Measurements from ENCODE around the gene NSFL1C. TPM values are rescaled to one million over a fixed set of nuclear protein-coding genes. Genes with fewer than 3 reads are reported as not detected.

The NSFL1C gene
- total and polyA plus RNA-seq, 8 donors, result 23.7 to 43.8 (median 32.7) TPM

DNA sequence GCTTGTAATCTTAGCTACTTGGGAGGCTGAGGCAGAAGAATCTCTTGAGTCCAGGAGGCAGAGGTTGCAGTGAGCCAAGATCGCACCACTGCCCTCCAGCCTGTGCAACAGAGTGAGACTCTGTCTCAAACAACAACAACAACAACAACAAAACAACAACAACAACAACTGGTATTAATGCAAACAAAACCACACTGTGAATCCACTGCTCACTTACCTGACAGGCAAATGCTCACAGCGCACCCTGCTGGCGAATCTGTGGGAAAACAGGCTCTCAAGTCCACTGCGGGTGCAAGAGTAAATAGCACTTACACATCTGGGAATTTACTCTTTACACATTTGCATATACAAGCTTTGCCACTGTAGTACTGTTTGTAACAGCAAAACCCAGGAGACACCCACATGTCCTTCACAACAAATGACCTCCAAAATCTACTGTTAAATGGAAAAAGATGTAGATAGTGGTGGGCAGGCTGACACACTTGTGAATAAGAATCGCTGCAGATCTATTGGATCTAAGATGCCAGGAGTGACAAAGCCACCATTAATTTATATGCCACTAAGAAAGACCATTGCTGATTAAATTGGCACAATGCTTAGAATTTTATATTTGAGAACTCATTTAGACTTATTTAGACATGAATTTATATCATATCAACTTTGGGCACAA lies 29.3 kb downstream of the NSFL1C start:
- no peak for FAIRE-seq
- TF ChIP-seq, protein P1, sequence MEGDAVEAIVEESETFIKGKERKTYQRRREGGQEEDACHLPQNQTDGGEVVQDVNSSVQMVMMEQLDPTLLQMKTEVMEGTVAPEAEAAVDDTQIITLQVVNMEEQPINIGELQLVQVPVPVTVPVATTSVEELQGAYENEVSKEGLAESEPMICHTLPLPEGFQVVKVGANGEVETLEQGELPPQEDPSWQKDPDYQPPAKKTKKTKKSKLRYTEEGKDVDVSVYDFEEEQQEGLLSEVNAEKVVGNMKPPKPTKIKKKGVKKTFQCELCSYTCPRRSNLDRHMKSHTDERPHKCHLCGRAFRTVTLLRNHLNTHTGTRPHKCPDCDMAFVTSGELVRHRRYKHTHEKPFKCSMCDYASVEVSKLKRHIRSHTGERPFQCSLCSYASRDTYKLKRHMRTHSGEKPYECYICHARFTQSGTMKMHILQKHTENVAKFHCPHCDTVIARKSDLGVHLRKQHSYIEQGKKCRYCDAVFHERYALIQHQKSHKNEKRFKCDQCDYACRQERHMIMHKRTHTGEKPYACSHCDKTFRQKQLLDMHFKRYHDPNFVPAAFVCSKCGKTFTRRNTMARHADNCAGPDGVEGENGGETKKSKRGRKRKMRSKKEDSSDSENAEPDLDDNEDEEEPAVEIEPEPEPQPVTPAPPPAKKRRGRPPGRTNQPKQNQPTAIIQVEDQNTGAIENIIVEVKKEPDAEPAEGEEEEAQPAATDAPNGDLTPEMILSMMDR (IDR thresholded peaks at IDR 0.05), result peak; percentile 46 to 82 (median 70)

DNA sequence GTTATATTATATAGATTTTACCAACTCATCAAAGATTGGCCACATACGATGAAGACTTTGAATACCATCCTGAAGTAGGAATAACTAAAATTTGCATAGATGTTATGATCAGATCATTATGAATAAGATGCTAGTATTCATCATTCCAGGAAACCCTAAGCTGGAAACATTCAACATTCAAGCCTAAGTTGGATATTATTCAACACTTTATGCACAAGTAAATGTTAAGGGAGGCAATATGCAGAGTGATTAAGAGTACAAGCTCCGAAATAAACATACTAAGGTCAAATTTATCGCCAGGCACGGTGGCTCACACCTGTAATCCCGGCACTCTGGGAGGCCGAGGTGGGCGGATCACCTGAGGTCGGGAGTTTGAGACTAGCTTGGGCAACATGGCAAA lies 30.4 kb downstream of the NSFL1C start:
- 86 to 87% methylated on average over 8 of the region's 8 CpGs for WGBS, 2 donors
- no peak for FAIRE-seq
- DNase-seq, result no peak
- Histone ChIP-seq H3K27me3 (no peaks in the 10 kb centered on the region), H3K9me3 (no peaks in the 10 kb centered on the region), H3K27ac (no peak overlapping the region), H3K36me3 (no peaks in the 10 kb centered on the region), H3K4me3 (no peak overlapping the region), H3K4me1 (no peaks in the 10 kb centered on the region)
- intact Hi-C loops (cut with DNase I), result no loop called here
- TF ChIP-seq, protein P1 (IDR thresholded peaks at IDR 0.05), result no peak
- no peak for ATAC-seq

More for the DNA sequence above, 29.3 kb downstream of the NSFL1C start:
- no peaks in the 10 kb centered on the region for H3K9me3 ChIP-seq
- H3K36me3 ChIP-seq, result peaks cover 0 to 4% (median 3%) of the 10 kb centered on the region in 3 donors
- no peaks in the 10 kb centered on the region for H3K4me1 ChIP-seq
- intact Hi-C loops (cut with DNase I), result no loop called here
- ATAC-seq (peak; percentile 64 to 93 (median 88)), DNase-seq (peak; percentile 35 to 86 (median 70))
- no peaks in the 10 kb centered on the region for H3K27me3 ChIP-seq
- H3K4me3 ChIP-seq, result no peak overlapping the region
- no peak overlapping the region for H3K27ac ChIP-seq
- WGBS, 2 donors, result 29 to 34% methylated on average over 5 of the region's 5 CpGs

DNA sequence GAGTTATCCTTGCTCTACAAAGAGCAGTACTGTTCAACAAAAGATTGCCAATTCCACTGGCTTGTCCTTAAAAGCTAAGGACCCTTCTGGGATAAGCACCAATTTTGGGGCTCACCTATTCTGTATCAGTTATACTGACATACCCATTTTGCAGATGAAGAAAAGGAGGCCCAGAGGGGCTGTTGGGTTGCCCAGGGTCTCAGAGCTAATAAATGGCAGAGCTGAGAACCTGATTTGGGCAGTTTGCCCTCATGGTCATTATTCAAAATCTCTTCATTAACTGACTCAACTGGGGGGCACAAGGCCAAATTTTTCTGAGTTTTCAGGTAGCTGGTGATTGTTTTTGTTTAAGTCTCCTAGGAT lies 31.3 kb downstream of the NSFL1C start:
- intact Hi-C loops (cut with DNase I), result no loop called here
- FAIRE-seq, result no peak
- no peaks in the 10 kb centered on the region for H3K36me3 ChIP-seq
- no peak overlapping the region for H3K27ac ChIP-seq
- H3K9me3 ChIP-seq, result no peaks in the 10 kb centered on the region
- no peaks in the 10 kb centered on the region for H3K27me3 ChIP-seq
- TF ChIP-seq, protein P1 (IDR thresholded peaks at IDR 0.05), result no peak
- no peaks in the 10 kb centered on the region for H3K4me1 ChIP-seq
- ATAC-seq, result no peak
- DNase-seq, result no peak
- H3K4me3 ChIP-seq, result no peak overlapping the region

DNA sequence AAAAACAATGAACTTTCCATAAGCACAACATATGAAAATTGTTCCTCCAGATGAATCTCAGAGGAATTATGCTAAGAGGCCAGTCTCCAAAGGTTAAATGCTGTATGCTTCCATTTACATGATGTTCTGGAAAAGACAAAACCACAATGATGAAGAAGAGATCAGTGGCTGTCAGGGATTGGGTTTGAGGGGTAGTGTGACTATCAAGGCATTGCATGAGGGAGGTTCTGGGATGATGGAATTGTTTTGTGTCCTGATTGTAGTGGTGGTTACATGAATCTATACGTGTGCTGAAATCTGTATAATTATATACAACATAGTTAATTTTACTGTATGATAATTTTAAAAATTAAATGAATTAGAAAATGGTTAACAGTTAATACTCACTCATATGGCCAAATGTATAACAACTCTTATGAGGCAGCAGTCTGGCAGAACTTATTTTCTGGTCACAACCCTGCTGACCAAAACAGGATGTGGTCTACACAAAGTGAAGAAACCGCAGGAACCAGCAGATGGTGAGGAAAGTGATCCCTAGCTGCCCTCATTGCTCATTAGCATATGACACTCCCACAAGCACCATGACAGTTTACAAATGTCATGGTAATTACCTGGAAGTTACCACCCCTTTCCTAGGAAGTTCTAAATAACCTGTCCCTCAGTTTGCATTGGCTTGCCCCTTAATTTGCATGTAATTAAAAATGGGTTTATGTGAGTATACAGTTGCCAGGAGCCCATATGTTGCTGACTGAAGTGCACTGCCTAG lies 31.9 kb downstream of the NSFL1C start:
- TF ChIP-seq, protein P1 (IDR thresholded peaks at IDR 0.05), result no peak
- DNase-seq, result peak in 1 of 6 donors; percentile 30
- intact Hi-C loops (cut with DNase I), result no loop called here
- H3K27me3 ChIP-seq, result no peaks in the 10 kb centered on the region
- H3K27ac ChIP-seq, result no peak overlapping the region
- peak in 3 of 4 donors; percentile 26 to 67 (median 64) for ATAC-seq
- 80 to 89% methylated on average over 2 of the region's 2 CpGs for WGBS, 2 donors
- H3K4me3 ChIP-seq, result no peak overlapping the region
- no peaks in the 10 kb centered on the region for H3K9me3 ChIP-seq
- no peaks in the 10 kb centered on the region for H3K4me1 ChIP-seq
- no peaks in the 10 kb centered on the region for H3K36me3 ChIP-seq
- no peak for FAIRE-seq

DNA sequence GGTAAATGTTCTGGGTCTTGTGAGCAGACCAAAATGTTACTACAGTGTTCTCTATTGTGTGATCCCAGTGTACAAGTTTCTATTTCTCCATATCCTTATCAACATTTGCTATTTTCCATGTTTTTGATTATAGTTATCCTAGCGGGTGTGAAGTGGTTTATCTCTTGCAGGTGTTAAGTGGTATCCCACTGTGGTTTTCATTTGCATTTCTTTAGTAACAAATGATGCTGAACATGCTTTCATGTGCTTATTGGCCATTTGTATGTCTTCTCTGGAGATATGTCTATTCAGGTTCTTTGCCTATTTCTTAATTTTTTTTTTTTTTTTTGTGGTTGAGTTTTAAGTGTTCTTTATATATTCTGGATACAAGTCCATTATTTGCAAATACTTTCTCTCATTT lies 35.5 kb downstream of the NSFL1C start:
- FAIRE-seq (no peak), ATAC-seq (no peak), DNase-seq (no peak)
- TF ChIP-seq, protein P1 (IDR thresholded peaks at IDR 0.05), result no peak
- Histone ChIP-seq H3K27me3 (no peaks in the 10 kb centered on the region), H3K27ac (no peak overlapping the region), H3K4me1 (no peaks in the 10 kb centered on the region), H3K9me3 (no peaks in the 10 kb centered on the region), H3K4me3 (no peak overlapping the region), H3K36me3 (no peaks in the 10 kb centered on the region)
- WGBS, 2 donors, result 14 to 24% methylated on average over 1 of the region's 1 CpG
- intact Hi-C loops (cut with DNase I), result no loop called here

Measured in pancreas (tissue), 10 donors.